SKM-1 treated with dmso at 0.1 percent for 144 hours (cell line): ENCODE data around the gene NFX1.
"Not testable (repeated sequence)": the region's sequence is repeated elsewhere in the genome, so short reads cannot be mapped to it uniquely, and the experiment has no call there.

Experiments
- DNase-seq: peaks from one replicate; lab custom pipeline; 2025; ENCODE audit not compliant: unreplicated experiment; lab: John Stamatoyannopoulos, UW

Gene NFX1

GRCh38 chr9:33306037-33306436 is 15.7 kb downstream of the NFX1 start:
- DNase-seq: no peak

- DNase-seq: no peak
These were observed 16.8 kb downstream of the NFX1 start for GRCh38 chr9:33307067-33307466.

GRCh38 chr9:33309903-33310302 is 19.6 kb downstream of the NFX1 start:
- no peak for DNase-seq

GRCh38 chr9:33310748-33311147 is 20.4 kb downstream of the NFX1 start:
- no peak for DNase-seq

- DNase-seq: no peak
These were observed 21.6 kb downstream of the NFX1 start for GRCh38 chr9:33311953-33312352.

- DNase-seq: no peak
These were observed 25.1 kb downstream of the NFX1 start for GRCh38 chr9:33315371-33315770.

GRCh38 chr9:33317136-33317535 is 26.8 kb downstream of the NFX1 start:
- not testable (repeated sequence) for DNase-seq

- no peak for DNase-seq
These were observed 27.9 kb downstream of the NFX1 start for GRCh38 chr9:33318225-33318624.

GRCh38 chr9:33318781-33319180 is 28.5 kb downstream of the NFX1 start:
- no peak for DNase-seq

- no peak for DNase-seq
These were observed 29.9 kb downstream of the NFX1 start for GRCh38 chr9:33320230-33320567.

GRCh38 chr9:33320568-33321261 is 30.4 kb downstream of the NFX1 start:
- no peak for DNase-seq

GRCh38 chr9:33329117-33329563 is 38.8 kb downstream of the NFX1 start:
- no peak for DNase-seq

- DNase-seq: no peak
These were observed 39.7 kb downstream of the NFX1 start for GRCh38 chr9:33329979-33330378.

- DNase-seq: no peak
These were observed 41.1 kb downstream of the NFX1 start for GRCh38 chr9:33331377-33331891.

- DNase-seq: no peak
These were observed 41.7 kb downstream of the NFX1 start for GRCh38 chr9:33332011-33332410.

GRCh38 chr9:33332956-33333355 is 42.6 kb downstream of the NFX1 start:
- not testable (repeated sequence) for DNase-seq

GRCh38 chr9:33340186-33340585 is 49.9 kb downstream of the NFX1 start:
- DNase-seq: no peak

GRCh38 chr9:33341182-33341581 is 50.9 kb downstream of the NFX1 start:
- DNase-seq: no peak

GRCh38 chr9:33344145-33344544 is 53.8 kb downstream of the NFX1 start:
- DNase-seq: no peak

GRCh38 chr9:33346564-33346963 is 56.2 kb downstream of the NFX1 start:
- DNase-seq: no peak

- DNase-seq: no peak
These were observed 58.7 kb downstream of the NFX1 start for GRCh38 chr9:33348998-33349397.

GRCh38 chr9:33349743-33350142 is 59.4 kb downstream of the NFX1 start:
- DNase-seq: no peak

- no peak for DNase-seq
These were observed 60.0 kb downstream of the NFX1 start for GRCh38 chr9:33350310-33350709.
